K562 treated with DMSO at 1 percent for 24 hours (cell line): Measurements from ENCODE around the gene FOXRED1. TPM values are rescaled to one million over a fixed set of nuclear protein-coding genes. Genes with fewer than 3 reads are reported as not detected.

ENCODE experiments used
- total RNA-seq: library from RNA; unstranded; fragments of 300-600 nt; gene quantifications from 2 replicates; pipeline ENCODE4 v1.2.3, GENCODE V29; 2022; ENCODE audit warnings: low read depth; ENCODE audit not compliant: insufficient read depth

The FOXRED1 gene
- 53.3 and 53.8 TPM in 2 replicates for total RNA-seq

GRCh38 chr11:126268708-126269579, at the start of gene FOXRED1, which contains the start of gene SRPRA:
Gene FOXRED1 (plus strand): TSS chr11:126269154. CDS start chr11:126269207, 53 bp downstream.
Gene SRPRA (minus strand): TSS chr11:126268895. CDS start chr11:126268804, 91 bp downstream.

GRCh38 chr11:126282736-126283591, 14.0 kb downstream of the FOXRED1 start, which contains the start of gene TIRAP:
Gene TIRAP (plus strand): TSS chr11:126283093. CDS start chr11:126290895, 7,802 bp downstream.

DNA sequence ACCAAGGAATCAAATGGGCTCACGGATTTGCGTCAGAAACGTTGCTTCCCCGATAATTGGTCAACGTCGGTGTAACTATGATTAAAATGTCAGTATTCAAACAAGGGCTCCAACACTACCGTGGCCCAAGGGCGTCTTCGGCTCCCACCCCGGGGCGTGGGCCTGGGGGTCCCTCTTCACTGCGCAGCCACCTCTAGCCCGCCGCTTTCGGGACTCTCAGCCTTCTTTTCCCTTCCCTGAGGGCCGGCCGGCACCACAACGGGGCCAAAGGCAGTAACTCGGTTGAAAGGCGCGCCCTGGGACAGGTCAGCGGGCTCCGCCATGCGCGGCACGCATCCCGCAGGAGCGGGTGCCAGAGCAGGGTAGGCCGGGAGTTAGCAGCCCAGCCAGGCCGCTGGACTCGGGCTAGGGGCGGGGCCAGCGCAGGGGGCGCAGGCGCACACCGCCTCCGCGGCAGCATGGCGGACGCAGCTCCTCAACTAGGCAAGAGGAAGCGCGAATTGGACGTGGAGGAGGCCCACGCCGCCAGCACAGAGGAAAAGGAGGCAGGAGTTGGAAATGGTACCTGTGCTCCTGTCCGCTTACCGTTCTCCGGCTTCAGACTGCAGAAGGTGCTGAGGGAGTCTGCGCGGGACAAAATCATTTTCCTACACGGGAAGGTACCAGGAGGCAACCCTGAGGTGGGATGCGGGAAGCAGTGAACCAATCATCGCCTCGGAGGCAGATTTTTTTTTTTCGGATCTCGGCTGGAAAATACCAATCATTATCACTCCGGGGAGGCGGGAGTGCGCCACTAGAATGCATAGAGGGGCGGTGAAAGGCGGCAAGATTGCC, 34.9 kb downstream of the FOXRED1 start, which contains the start of gene DCPS:
TSS of gene DCPS (plus strand) at position 438 of the 834 bp plus-strand sequence. CDS start at position 459, 21 bp downstream.

Other genes with a start within 250 kb of the FOXRED1 start
- gene CDON, start 206.3 kb upstream of the FOXRED1 start, total RNA-seq: 1.1 and 1.6 TPM in 2 replicates
- gene RPUSD4, start 57.5 kb upstream of the FOXRED1 start, total RNA-seq: 15.4 and 16.0 TPM in 2 replicates
- gene FAM118B, start 57.4 kb upstream of the FOXRED1 start, total RNA-seq: 8.6 and 11.7 TPM in 2 replicates
- gene SRPRA, start 259 bp upstream of the FOXRED1 start, total RNA-seq: 103 and 106 TPM in 2 replicates
- 9.0 and 9.9 TPM in 2 replicates for gene TIRAP, start 13.9 kb downstream of the FOXRED1 start, total RNA-seq
- gene DCPS, start 34.9 kb downstream of the FOXRED1 start, total RNA-seq: 18.6 and 22.2 TPM in 2 replicates
- gene ST3GAL4, start 86.5 kb downstream of the FOXRED1 start, total RNA-seq: 29.5 and 34.6 TPM in 2 replicates